Vagina (tissue), 2 donors: ENCODE measurements around the gene EP400. TPM values are rescaled to one million over a fixed set of nuclear protein-coding genes. Genes with fewer than 3 reads are reported as not detected.

Source experiments
- DNase-seq, 2 donors: peaks; one replicate each; pipeline ENCODE4 v3.0.0-alpha.2; 2017; ENCODE audit errors: extremely low spot score in 2 of 2
- H3K27ac ChIP-seq: fragments of 200-600 bp; sonication (generic); one replicate; pipeline ENCODE4 v1.5.1; 2019
- H3K27me3 ChIP-seq: fragments of 200-600 bp; sonication (generic); one replicate; pipeline ENCODE4 v1.5.1; 2019
- H3K36me3 ChIP-seq, 2 donors: fragments of 200-600 bp; sonication (generic); one replicate each; pipeline ENCODE4 v1.5.1; 2017 to 2019
- H3K4me1 ChIP-seq: fragments of 200-600 bp; sonication (generic); one replicate; pipeline ENCODE4 v1.5.1; 2019
- H3K4me3 ChIP-seq, 2 donors: fragments of 200-600 bp; sonication (generic); 1 replicate in 1 of 2; 2 replicates in 1 of 2; pipeline ENCODE4 v1.5.1; 2016 to 2019
- H3K9me3 ChIP-seq: fragments of 200-600 bp; sonication (generic); one replicate; pipeline ENCODE4 v1.5.1; 2019
- CTCF ChIP-seq, 3 experiments: fragments of 450-650 bp in 2 of 3; fragments of 200-600 bp in 1 of 3; sonication (generic) in 1 of 3; IDR thresholded peaks; one replicate each; pipeline ENCODE4 v1.5.1; 2017 to 2019; ENCODE audit warnings: antibody characterized with exemption in 3 of 3, mild to moderate bottlenecking in 2 of 3, moderate library complexity in 2 of 3
- POLR2A ChIP-seq, 2 donors: fragments of 450-650 bp; IDR thresholded peaks; one replicate each; pipeline ENCODE4 v1.6.1; 2017; ENCODE audit warnings: antibody characterized with exemption in 2 of 2, mild to moderate bottlenecking in 2 of 2, moderate library complexity in 2 of 2
- POLR2AphosphoS5 ChIP-seq, 2 donors: sonication (generic); formaldehyde crosslinking; IDR thresholded peaks; one replicate each; pipeline ENCODE4 v1.9.0; 2017; ENCODE audit warnings: antibody characterized with exemption in 2 of 2, mild to moderate bottlenecking in 2 of 2, low read depth in 1 of 2; ENCODE audit not compliant: insufficient read depth in 1 of 2
- intact Hi-C: fragments of 100-400 bp; cut with DNase I; formaldehyde crosslinking; loops from one replicate; pipeline ENCODE4 v1.15.1; 2023
- total RNA-seq: library from RNA; depleted of rRNA; stranded (reverse); fragments of >200 nt; gene quantifications from one replicate; pipeline ENCODE4 v1.2.3, GENCODE V29; 2016

EP400 gene
- total RNA-seq, 1 donor from 2014 or later = 35.6 TPM

- no peaks in the 10 kb centered on the region for H3K9me3 ChIP-seq
- TF ChIP-seq POLR2A (IDR thresholded peaks at IDR 0.05) (no peak), POLR2AphosphoS5 (IDR thresholded peaks at IDR 0.05; ENCODE audit: insufficient read depth in 1 of 2, low read depth in 1 of 2) (no peak)
- no peak overlapping the region for H3K27ac ChIP-seq
- no peak overlapping the region for H3K4me3 ChIP-seq
- H3K36me3 ChIP-seq = peaks cover 0 to 80% of the 10 kb centered on the region in 2 donors
- H3K4me1 ChIP-seq = no peaks in the 10 kb centered on the region
- intact Hi-C loops = no loop called here
- H3K27me3 ChIP-seq = no peaks in the 10 kb centered on the region
- DNase-seq = no peak
Observed at GRCh38 chr12:132066749-132067148, 117.0 kb downstream of the EP400 start.

DNA sequence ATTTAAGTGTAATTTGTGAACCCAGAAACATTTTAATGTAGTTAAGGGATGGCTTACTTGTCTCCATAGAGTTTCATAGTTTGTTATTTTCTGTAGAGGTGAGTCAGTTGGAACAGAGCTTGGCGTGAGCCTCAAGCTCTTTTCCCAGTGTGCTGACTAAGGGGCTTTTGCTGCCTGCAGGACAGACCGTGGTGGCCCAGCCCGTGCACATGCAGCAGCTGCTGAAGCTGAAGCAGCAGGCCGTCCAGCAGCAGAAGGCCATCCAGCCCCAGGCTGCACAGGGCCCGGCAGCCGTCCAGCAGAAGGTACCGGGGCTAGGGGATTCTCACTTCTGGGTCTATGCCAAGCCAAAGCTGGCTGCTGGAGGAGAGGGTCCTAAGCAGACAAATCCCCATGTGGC is 117.4 kb downstream of the EP400 start:
- Histone ChIP-seq H3K27me3 (no peaks in the 10 kb centered on the region), H3K9me3 (no peaks in the 10 kb centered on the region), H3K27ac (no peak overlapping the region), H3K4me1 (no peaks in the 10 kb centered on the region), H3K36me3 (peaks cover 0 to 76% of the 10 kb centered on the region in 2 donors), H3K4me3 (no peak overlapping the region)
- no peak for DNase-seq
- TF ChIP-seq POLR2A (IDR thresholded peaks at IDR 0.05) (no peak), CTCF (IDR thresholded peaks at IDR 0.05) (no peak), POLR2AphosphoS5 (IDR thresholded peaks at IDR 0.05; ENCODE audit: insufficient read depth in 1 of 2, low read depth in 1 of 2) (no peak)
- intact Hi-C loops = no loop called here

- TF ChIP-seq CTCF (IDR thresholded peaks at IDR 0.05) (no peak), POLR2AphosphoS5 (IDR thresholded peaks at IDR 0.05; ENCODE audit: insufficient read depth in 1 of 2, low read depth in 1 of 2) (no peak), POLR2A (IDR thresholded peaks at IDR 0.05) (no peak)
- DNase-seq = no peak
- Histone ChIP-seq H3K9me3 (no peaks in the 10 kb centered on the region), H3K4me1 (no peaks in the 10 kb centered on the region), H3K36me3 (peaks cover 0 to 65% of the 10 kb centered on the region in 2 donors), H3K4me3 (no peak overlapping the region), H3K27me3 (no peaks in the 10 kb centered on the region), H3K27ac (no peak overlapping the region)
- intact Hi-C loops = no loop called here
Observed at GRCh38 chr12:132068250-132068649, 118.5 kb downstream of the EP400 start.

- no peak for DNase-seq
- Histone ChIP-seq H3K4me1 (no peaks in the 10 kb centered on the region), H3K27ac (no peak overlapping the region), H3K4me3 (no peak overlapping the region), H3K9me3 (no peaks in the 10 kb centered on the region), H3K27me3 (no peaks in the 10 kb centered on the region), H3K36me3 (peaks cover 0 to 57% of the 10 kb centered on the region in 2 donors)
- TF ChIP-seq POLR2AphosphoS5 (IDR thresholded peaks at IDR 0.05; ENCODE audit: insufficient read depth in 1 of 2, low read depth in 1 of 2) (no peak), CTCF (IDR thresholded peaks at IDR 0.05) (no peak), POLR2A (IDR thresholded peaks at IDR 0.05) (no peak)
- intact Hi-C loops = no loop called here
Observed at GRCh38 chr12:132069336-132069985, 119.7 kb downstream of the EP400 start.

DNA sequence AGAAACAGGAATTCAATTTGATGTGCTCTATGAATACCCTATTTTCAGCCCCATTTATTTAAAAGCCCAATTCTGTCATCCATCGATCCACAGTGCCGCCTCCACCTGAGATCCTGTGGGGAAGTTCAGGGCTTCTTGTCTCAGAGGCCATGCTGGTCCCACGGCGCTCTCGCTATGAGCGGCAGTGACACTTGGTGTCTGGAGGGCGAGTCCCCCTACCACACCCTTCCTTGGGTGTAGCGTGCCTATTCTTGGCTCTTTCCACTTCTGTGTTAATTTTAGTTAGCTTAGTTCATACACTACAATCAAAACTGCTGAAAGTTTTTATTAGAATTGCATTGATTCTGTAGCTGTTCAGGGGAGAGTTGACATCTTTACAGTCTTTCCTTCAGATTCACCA is 120.6 kb downstream of the EP400 start:
- no peak overlapping the region for H3K4me3 ChIP-seq
- H3K4me1 ChIP-seq = no peaks in the 10 kb centered on the region
- no peak overlapping the region for H3K27ac ChIP-seq
- no peak for DNase-seq
- no peak for TF ChIP-seq POLR2A (IDR thresholded peaks at IDR 0.05)
- TF ChIP-seq POLR2AphosphoS5 (IDR thresholded peaks at IDR 0.05; ENCODE audit: insufficient read depth in 1 of 2, low read depth in 1 of 2) = no peak
- no peak for TF ChIP-seq CTCF (IDR thresholded peaks at IDR 0.05)
- peaks cover 0 to 57% of the 10 kb centered on the region in 2 donors for H3K36me3 ChIP-seq
- H3K27me3 ChIP-seq = no peaks in the 10 kb centered on the region
- H3K9me3 ChIP-seq = no peaks in the 10 kb centered on the region
- intact Hi-C loops = no loop called here
